SK-N-SH (cell line): ENCODE data around the gene FTCD. TPM values are rescaled to one million over a fixed set of nuclear protein-coding genes. Genes with fewer than 3 reads are reported as not detected.

Source experiments
- CTCF ChIA-PET: fragments of 300-600, 350-600 bp; formaldehyde crosslinking; extraction: SDS; loops from one replicate; lab custom pipeline; 2021; lab: Yijun Ruan, JAX
- POLR2A ChIA-PET: fragments of 350-600 bp; sonication (Branson Sonifier 250); formaldehyde crosslinking; extraction: SDS; loops from one replicate; lab custom pipeline; 2020; ENCODE audit warnings: antibody characterized with exemption, inconsistent platforms; lab: Yijun Ruan, JAX
- DNase-seq: peaks from one replicate; pipeline ENCODE4 v3.0.0; 2012
- H2AFZ ChIP-seq: fragments of 200-600 bp; sonication (generic); 2 replicates; pipeline ENCODE4 v1.8.1; 2016; ENCODE audit warnings: antibody characterized with exemption, mild to moderate bottlenecking, low read depth
- H3F3A ChIP-seq: fragments of 200-600 bp; sonication (generic); replicated peaks from 2 replicates; pipeline ENCODE3; 2016; ENCODE audit warnings: antibody characterized with exemption, mild to moderate bottlenecking; ENCODE audit not compliant: insufficient read depth
- H3K27ac ChIP-seq, 2 experiments: fragments of 200-500 bp in 1 of 2; fragments of 200-600 bp in 1 of 2; sonication (Bioruptor generic) in 1 of 2; sonication (generic), shearing (Covaris generic) in 1 of 2; 2 replicates each; pipeline versions ENCODE4 v1.5.1 to v1.6.1; 2014 to 2016; ENCODE audit warnings: low read depth in 2 of 2, inconsistent platforms in 1 of 2, low read length in 1 of 2, mild to moderate bottlenecking in 1 of 2, mixed read lengths in 1 of 2
- H3K27me3 ChIP-seq: fragments of 200-600 bp; sonication (generic), shearing (Covaris generic); 2 replicates; pipeline ENCODE4 v1.6.1; 2016; ENCODE audit warnings: mixed run types; ENCODE audit not compliant: insufficient read depth
- H3K36me3 ChIP-seq, 2 experiments: fragments of 200-500 bp in 1 of 2; fragments of 200-600 bp in 1 of 2; sonication (Bioruptor generic) in 1 of 2; sonication (generic) in 1 of 2; replicated peaks in 1 of 2; 2 replicates each; pipeline versions ENCODE3 to v1.5.1; 2014 to 2016; ENCODE audit warnings: low read length in 1 of 2, mild to moderate bottlenecking in 1 of 2; ENCODE audit not compliant: insufficient read depth in 2 of 2, control insufficient read depth in 1 of 2
- H3K4me1 ChIP-seq, 2 experiments: fragments of 200-500 bp in 1 of 2; fragments of 200-600 bp in 1 of 2; sonication (Bioruptor generic) in 1 of 2; sonication (generic), shearing (Covaris generic) in 1 of 2; 2 replicates each; pipeline versions ENCODE4 v1.5.1 to v1.6.1; 2014 to 2016; ENCODE audit warnings: low read depth in 1 of 2, low read length in 1 of 2, mixed run types in 1 of 2; ENCODE audit not compliant: insufficient read depth in 2 of 2, control insufficient read depth in 1 of 2
- H3K4me2 ChIP-seq: fragments of 200-600 bp; sonication (generic), shearing (Covaris generic); 2 replicates; pipeline ENCODE4 v1.6.1; 2017; ENCODE audit warnings: mixed run types
- H3K4me3 ChIP-seq, 2 experiments: fragments of 200-500 bp in 1 of 2; fragments of 200-600 bp in 1 of 2; sonication (Bioruptor generic) in 1 of 2; sonication (generic), shearing (Covaris generic) in 1 of 2; 2 replicates each; pipeline versions ENCODE4 v1.5.1 to v1.8.1; 2014 to 2016; ENCODE audit warnings: low read depth in 2 of 2, inconsistent platforms in 1 of 2, low read length in 1 of 2, mild to moderate bottlenecking in 1 of 2, mixed read lengths in 1 of 2, moderate library complexity in 1 of 2
- H3K79me2 ChIP-seq: fragments of 200-600 bp; sonication (generic); 2 replicates; pipeline ENCODE4 v1.8.1; 2017; ENCODE audit warnings: mild to moderate bottlenecking; ENCODE audit not compliant: insufficient read depth
- H3K9ac ChIP-seq: fragments of 200-600 bp; sonication (generic); 2 replicates; pipeline ENCODE4 v1.6.1; 2017; ENCODE audit warnings: mixed run types
- H3K9me2 ChIP-seq: fragments of 200-600 bp; sonication (generic); 2 replicates; pipeline ENCODE4 v1.6.1; 2017; ENCODE audit warnings: mixed run types
- H3K9me3 ChIP-seq: fragments of 200-600 bp; sonication (generic); 2 replicates; pipeline ENCODE4 v1.6.1; 2017; ENCODE audit warnings: mixed run types, mild to moderate bottlenecking, moderate library complexity
- H4K20me1 ChIP-seq: fragments of 200-600 bp; sonication (generic); 2 replicates; pipeline ENCODE4 v1.6.1; 2017; ENCODE audit warnings: mild to moderate bottlenecking, mixed run types; ENCODE audit not compliant: insufficient read depth
- CHD2 ChIP-seq: fragments of 150-350 bp; IDR thresholded peaks from 2 replicates; pipeline ENCODE4 v1.6.1; 2018; ENCODE audit warnings: low read length; ENCODE audit not compliant: partially characterized antibody
- ELF1 ChIP-seq: IDR thresholded peaks from 2 replicates; pipeline ENCODE4 v1.4.0; 2012
- EZH2phosphoT487 ChIP-seq: fragments of 200-600 bp; sonication (generic); IDR thresholded peaks from 2 replicates; pipeline ENCODE4 v1.6.1; 2017; ENCODE audit warnings: low read depth, mixed run types, mild to moderate bottlenecking, antibody characterized with exemption, moderate library complexity, borderline replicate concordance
- FOSL2 ChIP-seq: IDR thresholded peaks from 2 replicates; pipeline ENCODE4 v1.4.0; 2012; ENCODE audit warnings: low read depth, mild to moderate bottlenecking, moderate library complexity, borderline replicate concordance
- FOXJ3 ChIP-seq: sonication (generic); formaldehyde crosslinking; IDR thresholded peaks from 2 replicates; pipeline ENCODE4 v1.5.1; 2020; ENCODE audit warnings: mild to moderate bottlenecking, missing genetic modification reagents
- FOXM1 ChIP-seq: IDR thresholded peaks from 2 replicates; pipeline ENCODE4 v1.4.0; 2012; ENCODE audit warnings: low read depth, mild to moderate bottlenecking
- GABPA ChIP-seq: IDR thresholded peaks from 2 replicates; pipeline ENCODE4 v1.4.0; 2012; ENCODE audit warnings: low read depth, mild to moderate bottlenecking
- GATA2 ChIP-seq: sonication (generic); formaldehyde crosslinking; IDR thresholded peaks from 2 replicates; pipeline ENCODE4 v1.5.0; 2020; ENCODE audit warnings: mild to moderate bottlenecking, missing genetic modification reagents
- IRF3 ChIP-seq: fragments of 150-350 bp; IDR thresholded peaks from 2 replicates; pipeline ENCODE4 v1.6.1; 2016; ENCODE audit warnings: mild to moderate bottlenecking, low read depth, low read length
- MAX ChIP-seq: IDR thresholded peaks from 2 replicates; pipeline ENCODE4 v1.4.0; 2012; ENCODE audit warnings: low read depth
- MEF2A ChIP-seq: IDR thresholded peaks from 2 replicates; pipeline ENCODE4 v1.4.0; 2012; ENCODE audit warnings: low read depth, borderline replicate concordance
- MXI1 ChIP-seq: IDR thresholded peaks from 2 replicates; pipeline ENCODE4 v1.6.1; 2012; ENCODE audit warnings: mild to moderate bottlenecking, low read depth, low read length, improper control_type of control experiment
- POLR2AphosphoS5 ChIP-seq: IDR thresholded peaks from 2 replicates; pipeline ENCODE4 v1.6.1; 2012; ENCODE audit warnings: low read depth, low read length
- RAD21 ChIP-seq: IDR thresholded peaks from 2 replicates; pipeline ENCODE4 v1.6.1; 2012; ENCODE audit warnings: mild to moderate bottlenecking, low read length
- RCOR1 ChIP-seq: fragments of 150-350 bp; IDR thresholded peaks from 2 replicates; pipeline ENCODE4 v1.6.1; 2017; ENCODE audit warnings: antibody characterized with exemption, low read length
- RFX5 ChIP-seq: IDR thresholded peaks from 2 replicates; pipeline ENCODE4 v1.6.1; 2012; ENCODE audit warnings: mild to moderate bottlenecking, improper control_type of control experiment, low read length
- SMC3 ChIP-seq: IDR thresholded peaks from 2 replicates; pipeline ENCODE4 v1.6.1; 2012; ENCODE audit warnings: low read depth, low read length, improper control_type of control experiment
- TAF1 ChIP-seq: IDR thresholded peaks from 2 replicates; pipeline ENCODE4 v1.6.1; 2012; ENCODE audit warnings: low read depth, mild to moderate bottlenecking, low read length, moderate library complexity, borderline replicate concordance
- TEAD4 ChIP-seq: IDR thresholded peaks from 2 replicates; pipeline ENCODE4 v1.4.0; 2012; ENCODE audit warnings: mild to moderate bottlenecking, borderline replicate concordance; ENCODE audit not compliant: insufficient read depth
- USF1 ChIP-seq: IDR thresholded peaks from 2 replicates; pipeline ENCODE4 v1.4.0; 2012; ENCODE audit warnings: low read depth, borderline replicate concordance
- YY1 ChIP-seq: IDR thresholded peaks from 2 replicates; pipeline ENCODE4 v1.4.0; 2012; ENCODE audit warnings: low read depth, mild to moderate bottlenecking
- ZBTB33 ChIP-seq: IDR thresholded peaks from 2 replicates; pipeline ENCODE4 v1.4.0; 2012; ENCODE audit warnings: low read depth, borderline replicate concordance
- WGBS: methylation state at CpG from one replicate; pipeline ENCODE4 v1.1.6; 2017; ENCODE audit warnings: low lambda C conversion rate; 5-methylcytosine and 5-hydroxymethylcytosine counted together
- polyA plus RNA-seq, 3 experiments: library from polyadenylated mRNA; depleted of rRNA; stranded (reverse); fragments of >200 nt; gene quantifications; 2 replicates each; pipeline ENCODE4 v1.2.3, GENCODE V29; 2012
- TF ChIP-seq, protein P1 (sequence below): IDR thresholded peaks from 2 replicates; pipeline ENCODE4; 2012
- TF ChIP-seq, protein P2 (sequence below): fragments of 150-350 bp; IDR thresholded peaks from 2 replicates; pipeline ENCODE4 v1.6.1; 2017; ENCODE audit warnings: antibody characterized with exemption, low read length, low read depth, borderline replicate concordance

FTCD gene
- polyA plus RNA-seq, 1 of the 3 experiments (the other 2 are of a cell fraction): 0.33 TPM

DNA sequence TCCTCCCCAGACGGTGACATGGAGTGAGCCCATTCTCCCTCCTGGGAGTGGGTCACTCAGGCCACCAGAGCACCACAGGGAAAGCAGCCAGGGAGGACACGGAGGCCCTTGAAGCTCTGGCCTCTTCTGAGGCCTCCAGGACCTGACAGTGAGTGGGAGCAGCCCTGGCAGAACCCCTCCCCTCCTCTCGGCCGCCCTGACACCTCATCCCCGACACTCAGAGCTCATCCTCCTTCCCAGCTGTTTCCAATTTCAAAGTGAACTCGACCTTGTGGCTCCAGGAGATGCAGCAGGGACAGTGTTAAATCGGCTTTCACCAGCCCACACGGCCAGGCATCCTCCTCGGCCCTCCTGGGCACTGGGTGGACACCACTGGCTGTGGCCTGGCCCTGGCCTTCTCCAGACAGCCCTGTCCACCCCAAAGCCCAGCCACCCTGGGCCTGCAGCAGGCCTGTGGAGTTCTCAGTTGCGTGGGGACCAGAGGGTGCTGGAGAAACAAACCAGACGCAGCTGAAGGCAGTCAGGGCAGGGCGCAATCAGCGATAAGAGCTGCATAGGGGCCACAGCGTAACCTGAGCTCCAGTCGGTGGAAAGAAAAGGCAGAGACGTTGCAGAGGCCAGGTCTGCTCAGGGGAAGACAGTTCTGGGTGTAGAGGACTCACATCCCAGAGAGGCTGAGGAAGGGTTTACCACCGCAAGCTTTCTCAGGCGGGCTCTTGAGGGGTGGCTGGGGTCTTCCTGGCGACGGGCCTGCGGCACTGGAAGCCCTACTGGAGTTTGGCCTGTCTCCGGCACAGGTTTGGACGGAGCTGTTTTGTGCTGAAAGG lies 27.1 kb downstream of the FTCD start:
- H3F3A ChIP-seq: no peaks in the 10 kb centered on the region
- H3K9ac ChIP-seq: no peak overlapping the region
- no peaks in the 10 kb centered on the region for H3K79me2 ChIP-seq
- no peaks in the 10 kb centered on the region for H3K27me3 ChIP-seq
- H3K9me2 ChIP-seq: no peaks in the 10 kb centered on the region
- H3K36me3 ChIP-seq: peaks cover 0 to 12% of the 10 kb centered on the region in 2 experiments
- ChIA-PET CTCF (interaction anchor here (1.0 to 3.4 kb wide), 6 partner anchors 11 to 159 kb away, joined by 3 to 28 read pairs (median 6); no protein-coding TSS in a partner anchor), POLR2A (interaction anchor here (0.6 to 1.9 kb wide), 6 partner anchors 13 to 489 kb away, joined by 3 to 10 read pairs (median 8); no protein-coding TSS in a partner anchor)
- peak; percentile 89 for DNase-seq
- no peak overlapping the region for H3K4me3 ChIP-seq
- H3K9me3 ChIP-seq: no peaks in the 10 kb centered on the region
- H3K27ac ChIP-seq: peak overlapping the region in 1 of 2 experiments; percentile 94; a peak in 2 of 4 replicates
- no peak overlapping the region for H3K4me2 ChIP-seq
- peaks cover 0 to 41% of the 10 kb centered on the region in 2 experiments; a peak in 1 of 4 replicates for H3K4me1 ChIP-seq
- no peak overlapping the region for H2AFZ ChIP-seq
- whole genome bisulfite sequencing: 74% methylated on average over 17 of the region's 23 CpGs
- H4K20me1 ChIP-seq: no peaks in the 10 kb centered on the region
- TF ChIP-seq, protein P1, sequence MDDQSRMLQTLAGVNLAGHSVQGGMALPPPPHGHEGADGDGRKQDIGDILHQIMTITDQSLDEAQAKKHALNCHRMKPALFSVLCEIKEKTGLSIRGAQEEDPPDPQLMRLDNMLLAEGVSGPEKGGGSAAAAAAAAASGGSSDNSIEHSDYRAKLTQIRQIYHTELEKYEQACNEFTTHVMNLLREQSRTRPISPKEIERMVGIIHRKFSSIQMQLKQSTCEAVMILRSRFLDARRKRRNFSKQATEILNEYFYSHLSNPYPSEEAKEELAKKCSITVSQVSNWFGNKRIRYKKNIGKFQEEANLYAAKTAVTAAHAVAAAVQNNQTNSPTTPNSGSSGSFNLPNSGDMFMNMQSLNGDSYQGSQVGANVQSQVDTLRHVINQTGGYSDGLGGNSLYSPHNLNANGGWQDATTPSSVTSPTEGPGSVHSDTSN: no peak
- no peak for TF ChIP-seq TEAD4
- no peak for TF ChIP-seq RAD21
- TF ChIP-seq ELF1: no peak
- no peak for TF ChIP-seq USF1
- no peak for TF ChIP-seq ZBTB33
- no peak for TF ChIP-seq YY1
- peak; percentile 25 for TF ChIP-seq CHD2
- TF ChIP-seq RFX5: no peak
- TF ChIP-seq IRF3: no peak
- no peak for TF ChIP-seq TAF1
- no peak for TF ChIP-seq EZH2phosphoT487
- TF ChIP-seq MXI1: 0 out of 2 replicates have a peak, but pooled peaks have one; percentile 27
- TF ChIP-seq MEF2A: no peak
- TF ChIP-seq FOXJ3 (CRISPR knock-in tag): peak; percentile 74; the same call in 1 of the 2 replicates
- TF ChIP-seq GATA2 (CRISPR knock-in tag): peak; percentile 94
- no peak for TF ChIP-seq FOXM1
- TF ChIP-seq MAX: no peak
- TF ChIP-seq, protein P2, sequence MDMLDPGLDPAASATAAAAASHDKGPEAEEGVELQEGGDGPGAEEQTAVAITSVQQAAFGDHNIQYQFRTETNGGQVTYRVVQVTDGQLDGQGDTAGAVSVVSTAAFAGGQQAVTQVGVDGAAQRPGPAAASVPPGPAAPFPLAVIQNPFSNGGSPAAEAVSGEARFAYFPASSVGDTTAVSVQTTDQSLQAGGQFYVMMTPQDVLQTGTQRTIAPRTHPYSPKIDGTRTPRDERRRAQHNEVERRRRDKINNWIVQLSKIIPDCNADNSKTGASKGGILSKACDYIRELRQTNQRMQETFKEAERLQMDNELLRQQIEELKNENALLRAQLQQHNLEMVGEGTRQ: no peak
- TF ChIP-seq RCOR1: no peak
- no peak for TF ChIP-seq SMC3
- no peak for TF ChIP-seq POLR2AphosphoS5
- no peak for TF ChIP-seq FOSL2
- TF ChIP-seq GABPA: no peak
